ENCODE data around the gene SRSF12. TPM values are rescaled to one million over a fixed set of nuclear protein-coding genes. Genes with fewer than 3 reads are reported as not detected.
A peak's percentile ranks its signal among the peaks of the same experiment; 100 is the strongest.

SRSF12 gene
- total RNA-seq (2014; rRNA removed; shearing (Covaris generic)): 8.3 and 10.0 TPM in 2 replicates

DNA sequence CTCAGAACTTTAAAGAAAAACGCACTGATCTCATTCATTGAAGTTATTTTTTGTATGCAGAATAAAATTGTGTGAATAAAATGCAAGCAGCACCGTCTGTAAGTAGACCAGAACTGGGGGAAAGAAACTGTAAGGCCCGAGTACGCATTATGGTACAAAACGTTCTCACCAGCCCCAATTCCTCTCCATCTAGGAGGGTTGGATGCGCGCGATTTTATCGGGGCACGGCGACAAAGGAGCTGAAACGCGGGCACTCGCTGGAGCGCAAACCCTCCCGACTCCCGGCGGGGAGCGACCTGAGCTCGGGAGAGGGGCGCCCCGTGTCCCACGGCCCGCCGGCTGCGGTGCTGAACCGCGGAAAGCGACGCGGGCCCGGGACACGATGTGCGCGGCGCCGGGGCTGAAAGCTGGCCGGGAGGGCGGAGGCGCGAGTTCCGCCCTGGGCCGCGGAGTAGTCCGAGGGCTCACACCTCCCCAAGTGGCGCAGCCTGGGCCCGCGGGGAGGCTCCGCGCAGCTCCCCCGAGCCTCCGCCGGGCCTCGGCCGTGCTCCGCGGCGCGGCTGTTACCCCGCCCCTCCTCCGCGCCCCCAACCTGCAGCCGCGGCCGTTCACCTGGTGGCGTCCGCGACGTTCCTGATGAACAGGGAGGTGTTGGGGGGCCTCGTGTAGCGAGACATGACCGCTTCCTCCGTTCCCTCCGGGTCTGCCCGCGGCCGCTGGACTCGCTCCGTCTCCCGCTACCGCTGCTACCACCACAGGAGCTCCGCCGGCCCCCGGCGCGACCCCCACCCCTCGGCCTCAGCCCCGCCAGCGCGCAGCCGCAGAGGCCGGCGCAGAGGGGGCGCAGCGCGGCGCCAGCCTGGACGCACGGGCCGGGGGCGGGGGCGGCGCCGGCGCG is at the start of gene SRSF12:
Gene SRSF12, minus strand, starts transcription at position 861 of the 898 bp plus-strand sequence. Its CDS starts 184 bp downstream, at position 677.
- H3K27me3 ChIP-seq: no peaks in the 10 kb centered on the region
- H3K27ac ChIP-seq: peak within 1 kb of the TSS; percentile 11; the same call in 1 of the 2 replicates
- H3K9me3 ChIP-seq (replicated peaks): no peaks in the 10 kb centered on the region
- H3K4me1 ChIP-seq: no peaks in the 10 kb centered on the region
- DNase-seq: peak; percentile 45 to 61
- peak within 1 kb of the TSS; percentile 96 for H3K4me3 ChIP-seq
- no peaks in the 10 kb centered on the region for H3K36me3 ChIP-seq

DNA sequence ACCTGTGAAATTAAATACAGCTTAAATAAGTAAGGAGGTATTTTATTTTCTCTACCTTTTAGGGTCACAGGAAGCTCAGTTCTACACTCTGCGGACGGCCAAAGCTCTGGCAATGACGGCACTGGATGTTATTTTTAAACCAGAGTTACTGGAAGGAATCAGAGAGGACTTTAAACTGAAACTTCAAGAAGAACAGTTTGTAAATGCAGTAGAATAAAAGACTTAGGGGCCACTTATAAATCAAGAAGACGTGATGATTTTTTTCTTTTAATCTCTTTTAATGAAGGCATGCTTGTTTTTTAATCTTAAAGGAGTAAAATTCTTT is 44.1 kb upstream of the SRSF12 start:
- H3K27ac ChIP-seq: no peak overlapping the region
- no peaks in the 10 kb centered on the region for H3K9me3 ChIP-seq (replicated peaks)
- no peak for DNase-seq
- H3K4me3 ChIP-seq: no peak overlapping the region
- peaks cover 31% of the 10 kb centered on the region for H3K36me3 ChIP-seq
- no peaks in the 10 kb centered on the region for H3K4me1 ChIP-seq
- H3K27me3 ChIP-seq: no peaks in the 10 kb centered on the region

DNA sequence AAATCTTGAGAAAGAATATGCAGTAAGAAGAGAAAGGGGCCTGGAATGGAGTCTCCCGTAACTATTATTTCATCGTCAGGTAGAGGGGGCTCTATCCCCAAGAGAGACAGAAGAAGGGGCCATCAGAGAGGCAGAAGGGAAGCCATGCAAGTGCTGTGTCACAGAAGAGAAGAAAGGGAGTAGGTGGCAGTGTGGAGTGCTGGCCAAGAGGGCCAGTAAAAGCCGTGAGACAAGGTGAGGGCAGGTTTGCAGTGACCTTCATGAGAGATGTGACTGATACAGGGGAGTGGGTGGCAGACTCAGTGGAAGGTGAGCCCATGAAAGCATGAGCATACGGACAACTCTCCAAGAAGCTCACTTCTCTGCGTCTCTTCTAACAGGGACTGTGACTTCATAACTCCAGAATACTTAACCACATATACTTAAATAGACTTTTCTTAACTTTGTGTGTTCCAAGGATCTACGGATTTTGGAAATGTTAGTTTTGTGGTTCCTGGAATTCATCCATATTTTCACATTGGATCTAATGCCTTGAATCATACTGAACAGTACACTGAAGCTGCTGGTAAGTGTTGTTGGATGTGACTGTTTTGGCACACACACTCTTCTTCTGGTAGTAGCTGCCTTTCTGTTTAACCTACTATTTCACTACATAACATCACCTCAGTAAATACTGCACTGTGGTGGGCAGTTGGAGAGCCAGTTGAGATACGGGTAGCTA is 43.6 kb upstream of the SRSF12 start:
- Histone ChIP-seq H3K27me3 (no peaks in the 10 kb centered on the region), H3K27ac (no peak overlapping the region)
- DNase-seq: peak in 1 of 2 experiments; percentile 39

DNA sequence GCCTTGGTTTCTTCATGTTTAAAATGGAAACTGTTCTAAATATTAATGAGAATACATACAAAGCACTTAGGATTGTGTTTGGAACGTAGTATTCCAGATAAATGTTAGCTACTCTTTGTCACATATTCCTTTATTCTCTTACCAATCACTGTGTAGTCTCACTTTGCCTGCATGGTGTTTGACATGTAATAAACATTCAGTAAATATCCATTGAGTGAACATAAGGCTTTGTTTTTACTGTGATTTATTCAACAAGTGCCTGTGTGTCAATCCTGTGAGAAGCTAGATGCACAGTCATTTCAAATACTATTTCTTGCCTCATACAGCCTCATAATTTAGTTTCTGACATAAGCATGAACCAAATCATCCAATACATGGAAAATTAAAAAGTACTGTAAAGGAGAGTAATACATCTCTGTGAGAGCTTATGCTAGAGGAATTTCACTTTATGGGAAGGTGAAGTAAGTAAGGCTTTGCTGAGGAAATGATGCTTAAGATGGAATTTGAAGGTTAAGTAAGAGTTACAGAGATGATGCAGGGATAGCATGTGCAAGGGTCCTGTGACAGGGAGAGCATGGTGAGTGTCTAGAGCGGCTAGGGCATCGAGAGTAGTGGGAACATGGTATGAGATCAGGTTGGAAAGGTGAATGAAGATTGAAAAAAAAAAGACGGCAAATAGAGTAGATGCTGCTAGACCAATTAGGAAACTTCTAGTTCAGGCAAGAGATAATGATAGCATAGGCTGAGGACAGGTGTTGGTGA is 42.6 kb upstream of the SRSF12 start:
- H3K9me3 ChIP-seq (replicated peaks): no peaks in the 10 kb centered on the region
- no peaks in the 10 kb centered on the region for H3K4me1 ChIP-seq
- no peaks in the 10 kb centered on the region for H3K27me3 ChIP-seq
- H3K4me3 ChIP-seq: no peak overlapping the region
- no peak for DNase-seq
- no peak overlapping the region for H3K27ac ChIP-seq
- peaks cover 35% of the 10 kb centered on the region for H3K36me3 ChIP-seq

More for the DNA sequence above, 43.6 kb upstream of the SRSF12 start:
- peaks cover 32% of the 10 kb centered on the region for H3K36me3 ChIP-seq
- no peak overlapping the region for H3K4me3 ChIP-seq
- H3K4me1 ChIP-seq: no peaks in the 10 kb centered on the region
- H3K9me3 ChIP-seq (replicated peaks): no peaks in the 10 kb centered on the region

DNA sequence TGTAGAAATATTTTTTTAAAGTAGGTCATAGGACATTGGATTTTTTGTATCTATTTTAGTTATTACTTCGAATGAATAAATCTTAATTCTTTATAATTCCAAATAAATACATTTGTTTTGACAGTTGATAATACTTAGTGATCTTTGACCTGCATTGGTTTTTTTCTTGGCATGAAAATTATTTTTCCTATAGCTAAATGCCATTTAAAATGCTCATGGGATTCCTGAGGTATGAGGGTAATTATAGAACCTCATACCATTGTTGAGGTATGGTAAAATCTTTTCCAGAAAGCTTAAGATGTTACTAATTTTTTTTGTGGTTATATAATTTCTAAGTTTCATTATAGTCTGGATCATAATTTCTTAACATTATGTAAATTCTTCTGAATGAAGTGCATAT is 36.3 kb upstream of the SRSF12 start:
- Histone ChIP-seq H3K27me3 (no peaks in the 10 kb centered on the region), H3K9me3 (replicated peaks) (no peaks in the 10 kb centered on the region), H3K4me3 (no peak overlapping the region), H3K27ac (no peak overlapping the region), H3K36me3 (peaks cover 15% of the 10 kb centered on the region), H3K4me1 (no peaks in the 10 kb centered on the region; the same call in 1 of the 2 replicates)
- no peak for DNase-seq

DNA sequence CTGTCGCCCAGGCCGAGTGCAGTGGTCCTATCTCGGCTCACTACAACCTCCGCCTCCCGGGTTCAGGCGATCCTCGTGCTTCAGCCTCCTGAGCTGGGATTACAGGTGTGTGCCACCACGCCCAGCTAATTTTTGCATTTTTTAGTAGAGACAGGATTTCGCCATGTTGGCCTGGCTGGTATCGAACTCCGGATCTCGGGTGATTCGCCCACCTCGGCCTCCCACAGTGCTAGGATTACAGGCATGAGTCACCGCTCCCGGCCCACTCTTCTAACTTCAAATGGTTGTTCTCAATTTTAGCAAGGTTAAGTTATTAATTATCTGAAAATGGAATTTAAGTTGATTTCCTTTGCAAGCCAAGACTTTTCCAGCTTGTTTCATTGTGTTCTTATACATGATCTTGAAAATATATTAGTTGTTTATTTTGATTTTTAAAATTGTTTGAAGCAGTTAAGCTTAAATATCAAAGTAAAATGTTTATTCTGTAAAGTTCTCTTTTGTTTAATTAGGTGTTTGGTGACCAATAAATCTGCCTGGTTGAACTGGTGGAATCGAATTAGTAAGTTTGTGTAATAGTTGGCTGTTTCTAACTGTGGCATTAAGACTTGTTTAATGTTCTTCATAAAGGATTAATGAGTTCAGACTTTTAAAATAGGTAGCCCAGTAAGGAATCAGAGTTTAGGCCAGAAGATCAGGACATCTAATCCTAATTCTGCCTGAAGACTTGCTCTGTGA is 30.3 kb upstream of the SRSF12 start:
- no peaks in the 10 kb centered on the region for H3K27me3 ChIP-seq
- no peak for DNase-seq

DNA sequence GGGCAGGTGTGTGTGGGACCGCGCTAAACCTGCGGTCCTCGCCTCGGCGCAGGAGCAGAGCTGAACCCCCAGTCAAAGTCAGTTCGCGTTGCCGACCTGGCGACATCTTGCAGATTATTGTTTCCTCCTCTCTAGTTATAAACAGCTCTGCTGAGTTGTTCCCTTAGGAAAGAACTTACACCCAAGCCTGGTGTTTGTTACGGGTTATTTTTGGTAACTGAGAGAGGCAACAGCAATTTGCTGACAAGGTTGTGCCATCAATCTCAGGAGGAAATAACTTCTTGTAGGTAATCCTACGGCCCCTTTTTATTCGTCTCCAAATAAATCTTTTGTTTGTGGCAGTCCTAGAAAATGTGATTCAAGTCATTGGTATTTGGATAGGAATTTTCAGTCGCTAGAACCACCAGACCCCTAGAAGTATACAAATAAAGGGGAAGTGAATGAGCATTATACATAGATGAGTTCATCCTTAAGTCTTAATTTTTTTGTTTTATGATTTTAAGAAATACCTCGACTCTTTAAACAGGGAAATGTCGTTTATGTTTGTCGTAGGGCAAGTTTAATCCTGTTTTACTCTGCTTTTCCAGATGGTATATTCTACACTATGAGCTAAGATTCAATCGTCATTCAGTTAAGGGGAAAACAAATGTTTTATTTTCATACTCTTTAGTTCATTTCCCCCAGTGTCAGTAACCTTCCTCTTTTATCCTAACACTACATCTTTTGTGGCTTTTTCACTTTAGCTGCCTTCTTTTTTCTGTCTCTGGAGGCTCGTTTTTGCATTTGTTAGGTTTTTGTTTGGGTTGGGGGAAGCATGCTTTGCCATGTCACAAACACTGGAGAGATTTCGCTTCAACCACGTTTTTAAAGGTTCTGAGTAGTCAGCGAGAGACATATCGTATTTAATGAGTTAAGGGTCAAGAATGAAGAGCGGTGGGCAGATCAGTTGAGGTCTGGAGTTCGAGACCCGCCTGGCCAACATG is 29.1 kb upstream of the SRSF12 start:
- H3K27ac ChIP-seq: peak overlapping the region; percentile 69
- H3K4me3 ChIP-seq: peak overlapping the region; percentile 84
- peak; percentile 18 to 49 for DNase-seq

More for the DNA sequence above, 30.3 kb upstream of the SRSF12 start:
- Histone ChIP-seq H3K4me3 (no peak overlapping the region), H3K9me3 (replicated peaks) (no peaks in the 10 kb centered on the region), H3K36me3 (no peaks in the 10 kb centered on the region), H3K27ac (no peak overlapping the region), H3K4me1 (peaks cover 11% of the 10 kb centered on the region)

DNA sequence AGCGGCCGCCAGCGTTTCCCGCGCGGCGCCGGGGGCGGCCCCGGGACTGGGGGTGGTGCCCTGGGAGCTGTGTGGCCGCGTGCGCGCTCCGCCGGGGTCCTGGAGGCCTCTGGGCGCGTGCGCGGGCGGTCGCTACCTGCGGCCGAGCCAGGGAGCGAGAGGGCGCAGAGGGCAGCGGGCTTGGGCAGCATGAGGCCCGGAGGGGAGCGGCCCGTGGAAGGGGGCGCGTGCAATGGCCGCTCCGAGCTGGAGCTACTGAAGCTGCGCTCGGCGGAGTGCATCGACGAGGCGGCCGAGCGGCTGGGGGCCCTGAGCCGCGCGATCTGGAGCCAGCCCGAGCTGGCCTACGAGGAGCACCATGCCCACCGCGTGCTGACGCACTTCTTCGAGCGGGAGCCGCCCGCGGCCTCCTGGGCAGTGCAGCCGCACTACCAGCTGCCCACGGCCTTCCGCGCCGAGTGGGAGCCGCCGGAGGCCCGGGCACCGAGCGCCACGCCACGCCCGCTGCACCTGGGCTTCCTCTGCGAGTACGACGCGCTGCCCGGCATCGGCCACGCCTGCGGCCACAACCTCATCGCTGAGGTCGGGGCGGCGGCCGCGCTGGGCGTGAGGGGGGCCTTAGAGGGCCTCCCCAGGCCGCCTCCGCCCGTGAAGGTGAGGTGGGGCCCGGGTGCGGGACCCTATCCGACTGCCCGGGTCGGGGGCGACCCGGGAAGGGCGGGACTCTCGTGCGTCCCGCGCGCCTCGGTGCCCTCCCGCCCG is 28.3 kb upstream of the SRSF12 start, which contains the start of gene PM20D2:
Gene PM20D2, plus strand, starts transcription at position 100 of the 762 bp plus-strand sequence. Its CDS starts 90 bp downstream, at position 190.
- H3K27me3 ChIP-seq: no peaks in the 10 kb centered on the region
- no peaks in the 10 kb centered on the region for H3K36me3 ChIP-seq
- DNase-seq: peak; percentile 78 to 80
- H3K4me3 ChIP-seq: peak within 1 kb of the TSS; percentile 84
- H3K9me3 ChIP-seq (replicated peaks): no peaks in the 10 kb centered on the region
- H3K27ac ChIP-seq: peak within 1 kb of the TSS; percentile 69
- H3K4me1 ChIP-seq: peaks cover 11% of the 10 kb centered on the region

More for the DNA sequence above, 29.1 kb upstream of the SRSF12 start:
- Histone ChIP-seq H3K27me3 (no peaks in the 10 kb centered on the region), H3K36me3 (no peaks in the 10 kb centered on the region), H3K9me3 (replicated peaks) (no peaks in the 10 kb centered on the region), H3K4me1 (peaks cover 11% of the 10 kb centered on the region)

DNA sequence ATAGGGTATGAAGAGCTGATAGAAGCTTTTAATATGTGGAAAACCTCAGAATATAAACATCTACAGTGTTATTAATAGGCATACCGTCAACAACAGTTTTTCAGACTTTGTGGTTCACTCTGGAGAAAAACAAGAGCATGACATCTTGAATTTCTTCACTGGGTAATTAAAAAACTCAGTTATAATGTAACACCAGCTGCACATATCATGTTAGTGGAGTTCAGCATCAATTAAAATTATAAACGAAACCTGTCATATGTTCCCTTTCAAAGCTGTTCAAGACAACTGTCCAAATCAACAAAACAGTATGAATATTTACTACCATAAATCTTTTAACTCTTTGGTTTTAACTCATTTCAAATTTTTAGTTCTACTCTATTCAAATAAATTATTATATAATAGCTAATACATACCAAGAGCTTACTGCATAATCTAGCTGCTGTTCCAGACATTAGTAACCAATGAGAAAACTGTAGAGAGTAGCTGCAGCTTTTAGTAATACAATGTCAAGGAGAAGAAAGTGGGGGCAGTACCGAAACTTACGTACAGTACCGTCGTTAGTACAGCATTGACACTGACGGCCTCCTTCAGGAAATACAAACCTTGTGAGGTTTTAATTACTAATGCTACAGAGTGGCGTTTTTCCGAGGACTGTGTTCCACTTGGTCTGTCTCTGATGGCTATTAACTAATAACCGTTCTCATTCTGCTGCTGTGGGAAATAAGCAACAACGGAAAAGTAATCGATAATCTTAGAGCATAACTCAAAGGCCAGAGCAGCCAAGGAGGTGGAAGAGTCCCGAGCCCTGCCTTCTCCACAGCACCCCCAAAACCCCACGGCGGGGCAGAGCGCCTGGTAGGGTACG is 27.5 kb upstream of the SRSF12 start:
- DNase-seq: no peak
- Histone ChIP-seq H3K27ac (peak overlapping the region; percentile 69), H3K4me3 (peak overlapping the region; percentile 84)

DNA sequence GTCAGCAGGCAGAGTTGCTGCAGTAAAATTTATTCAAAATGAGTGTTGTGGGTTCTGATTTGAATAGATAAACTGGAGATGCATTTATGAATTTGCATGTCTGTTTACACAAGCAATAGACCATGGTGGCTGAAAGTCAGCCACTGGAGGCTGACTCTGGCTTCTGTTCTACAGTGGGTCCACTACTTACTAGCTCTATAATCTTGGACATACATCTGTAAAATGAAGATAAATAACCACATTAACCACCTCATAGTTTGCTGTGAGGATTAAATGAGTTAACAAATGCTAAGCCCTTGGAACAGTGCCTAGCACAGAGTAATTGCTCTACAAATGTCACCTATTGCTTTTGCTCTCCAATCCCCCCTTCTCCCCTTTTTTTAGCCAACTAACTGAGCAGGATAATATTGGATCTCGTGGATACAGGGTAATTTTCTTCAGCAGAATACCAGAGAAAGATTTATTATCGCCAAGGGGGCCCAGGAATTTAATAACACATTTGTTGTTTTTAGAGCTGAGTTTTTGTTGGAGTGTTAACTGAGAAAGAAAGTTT is 26.6 kb upstream of the SRSF12 start:
- no peaks in the 10 kb centered on the region for H3K36me3 ChIP-seq
- peak; percentile 4 to 47 for DNase-seq
- H3K4me3 ChIP-seq: peak overlapping the region; percentile 84
- no peaks in the 10 kb centered on the region for H3K27me3 ChIP-seq
- peaks cover 12% of the 10 kb centered on the region for H3K4me1 ChIP-seq
- H3K27ac ChIP-seq: no peak overlapping the region
- H3K9me3 ChIP-seq (replicated peaks): no peaks in the 10 kb centered on the region

More for the DNA sequence above, 27.5 kb upstream of the SRSF12 start:
- H3K9me3 ChIP-seq (replicated peaks): no peaks in the 10 kb centered on the region
- no peaks in the 10 kb centered on the region for H3K27me3 ChIP-seq
- no peaks in the 10 kb centered on the region for H3K36me3 ChIP-seq
- peaks cover 11% of the 10 kb centered on the region for H3K4me1 ChIP-seq

DNA sequence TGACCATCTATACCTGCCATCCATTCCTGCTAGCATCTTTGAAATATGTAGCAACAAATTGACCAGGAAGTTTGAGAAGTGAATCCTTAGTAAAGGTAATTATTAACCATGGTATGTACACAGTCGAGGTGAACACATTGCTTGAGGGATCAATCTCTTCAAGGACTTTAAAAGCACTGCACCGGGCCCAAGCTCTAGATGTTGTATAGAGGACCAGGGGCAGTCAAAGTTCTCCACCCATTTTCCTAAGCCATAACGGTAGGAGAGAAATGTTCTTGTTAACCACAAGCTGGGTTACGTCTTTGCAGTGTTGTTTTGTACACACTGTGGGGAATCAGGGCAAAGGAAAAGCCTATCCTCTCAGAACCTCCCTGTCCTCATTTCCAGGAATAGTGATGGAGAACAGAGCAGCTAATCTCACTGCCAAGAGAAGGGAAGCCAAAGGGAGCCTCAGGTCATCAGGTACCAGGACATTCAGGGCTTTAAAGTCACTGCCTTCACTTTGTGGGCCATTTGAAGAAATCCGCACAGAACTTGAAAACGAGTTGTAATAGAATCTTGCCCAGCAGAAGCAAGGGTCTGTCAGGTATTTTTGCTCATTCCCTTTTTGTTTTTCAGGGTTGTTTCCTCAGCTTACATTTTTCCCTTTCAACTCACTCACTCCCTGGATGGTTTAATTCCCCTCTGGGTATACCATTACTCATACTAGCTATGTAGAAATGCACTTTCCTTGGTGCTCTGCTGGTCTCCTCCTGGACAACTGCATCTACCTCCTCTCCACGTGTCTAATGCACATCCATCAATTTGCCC is 22.7 kb upstream of the SRSF12 start:
- peaks cover 15% of the 10 kb centered on the region for H3K4me1 ChIP-seq
- H3K27ac ChIP-seq: no peak overlapping the region
- no peak overlapping the region for H3K4me3 ChIP-seq
- no peak for DNase-seq
- H3K36me3 ChIP-seq: no peaks in the 10 kb centered on the region
- no peaks in the 10 kb centered on the region for H3K9me3 ChIP-seq (replicated peaks)
- H3K27me3 ChIP-seq: no peaks in the 10 kb centered on the region
